Adrenal gland (tissue), 5 donors: ENCODE measurements around the gene LYZ.

Source experiments
- CTCF ChIP-seq, 6 experiments: fragments of 450-650 bp in 4 of 6; fragments of 200-600 bp in 2 of 6; sonication (generic) in 1 of 6; IDR thresholded peaks; 1 replicate in 5 of 6; 2 replicates in 1 of 6; pipeline versions ENCODE4 v1.5.1 to v1.8.0; 2016 to 2021; ENCODE audit warnings: antibody characterized with exemption in 6 of 6, mild to moderate bottlenecking in 2 of 6, moderate library complexity in 1 of 6
- POLR2A ChIP-seq, 2 donors: fragments of 450-650 bp; IDR thresholded peaks; one replicate each; pipeline ENCODE4 v1.6.1; 2017; ENCODE audit warnings: antibody characterized with exemption in 2 of 2, mild to moderate bottlenecking in 2 of 2, moderate library complexity in 1 of 2
- donor health status: DM: no; HTN: no; CAD: no.

- TF ChIP-seq CTCF (IDR thresholded peaks at IDR 0.05) (no peak), POLR2A (IDR thresholded peaks at IDR 0.05) (no peak)
Measured at GRCh38 chr12:69331519-69331908, 16.7 kb upstream of the LYZ start.
